Limb (tissue), 2 donors: ENCODE measurements around the gene RUNX3.
A peak's percentile ranks its signal among the peaks of the same experiment; 100 is the strongest.
"Not testable (repeated sequence)": the region's sequence is repeated elsewhere in the genome, so short reads cannot be mapped to it uniquely, and the experiment has no call there.

Experiments used
- DNase-seq, 2 donors: peaks; one replicate each; pipeline ENCODE4 v3.0.0-alpha.2; 2016; ENCODE audit errors: extremely low spot score in 2 of 2

RUNX3 gene

GRCh38 chr1:24914226-24915069, 15.6 kb downstream of the RUNX3 start:
- DNase-seq, result peak in 1 of 2 donors; percentile 82

GRCh38 chr1:24913616-24914225, 16.4 kb downstream of the RUNX3 start:
- no peak for DNase-seq

- DNase-seq, result no peak
Measured at GRCh38 chr1:24913274-24913604, 16.8 kb downstream of the RUNX3 start.

GRCh38 chr1:24912376-24913273, 17.5 kb downstream of the RUNX3 start:
- DNase-seq, result no peak

- peak in 1 of 2 donors; percentile 24 for DNase-seq
Measured at GRCh38 chr1:24911651-24912155, 18.4 kb downstream of the RUNX3 start.

GRCh38 chr1:24910751-24911650, 19.1 kb downstream of the RUNX3 start:
- peak in 1 of 2 donors; percentile 23 for DNase-seq

GRCh38 chr1:24910210-24910609, 19.9 kb downstream of the RUNX3 start:
- DNase-seq, result no peak

GRCh38 chr1:24909388-24909898, 20.6 kb downstream of the RUNX3 start:
- peak in 1 of 2 donors; percentile 45 for DNase-seq

GRCh38 chr1:24908591-24909259, 21.4 kb downstream of the RUNX3 start:
- no peak for DNase-seq

GRCh38 chr1:24907587-24908294, 22.3 kb downstream of the RUNX3 start:
- not testable (repeated sequence) for DNase-seq

GRCh38 chr1:24906760-24907490, 23.2 kb downstream of the RUNX3 start:
- peak in 1 of 2 donors; percentile 11 for DNase-seq

GRCh38 chr1:24905979-24906720, 23.9 kb downstream of the RUNX3 start:
- DNase-seq, result peak in 1 of 2 donors; percentile 30

GRCh38 chr1:24905355-24905978, 24.6 kb downstream of the RUNX3 start:
- peak in 1 of 2 donors; percentile 27 for DNase-seq

GRCh38 chr1:24904731-24905354, 25.2 kb downstream of the RUNX3 start:
- DNase-seq, result peak in 1 of 2 donors; percentile 34

GRCh38 chr1:24903955-24904730, 25.9 kb downstream of the RUNX3 start:
- no peak for DNase-seq

- no peak for DNase-seq
Measured at GRCh38 chr1:24903560-24903954, 26.5 kb downstream of the RUNX3 start.
